Measurements from ENCODE around the gene USE1. TPM values are rescaled to one million over a fixed set of nuclear protein-coding genes. Genes with fewer than 3 reads are reported as not detected.

Gene USE1
- total RNA-seq, 1 donor from 2014 or later, result 12.9 TPM

DNA sequence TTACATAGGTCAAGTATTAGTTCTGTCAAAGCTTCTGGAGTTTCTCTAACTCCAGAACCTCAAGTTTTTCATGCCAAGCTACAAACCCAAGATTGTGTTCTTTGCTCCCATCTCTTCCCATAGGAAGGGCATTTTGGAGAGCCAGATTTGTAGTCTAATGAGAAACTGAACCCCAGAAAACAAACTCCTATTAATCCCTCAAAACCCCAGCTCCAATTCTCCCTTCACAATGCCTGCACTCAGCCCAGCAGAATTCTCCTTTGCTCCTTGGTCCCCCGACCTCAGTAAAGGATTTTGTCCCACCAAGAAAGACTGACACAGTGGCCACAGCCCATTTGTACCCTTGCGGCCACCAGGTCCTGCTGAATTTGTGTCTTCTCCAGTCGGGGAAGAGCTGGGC is 41.0 kb downstream of the USE1 start:
- DNase-seq (ENCODE audit: low read depth in 2 of 2), result no peak

DNA sequence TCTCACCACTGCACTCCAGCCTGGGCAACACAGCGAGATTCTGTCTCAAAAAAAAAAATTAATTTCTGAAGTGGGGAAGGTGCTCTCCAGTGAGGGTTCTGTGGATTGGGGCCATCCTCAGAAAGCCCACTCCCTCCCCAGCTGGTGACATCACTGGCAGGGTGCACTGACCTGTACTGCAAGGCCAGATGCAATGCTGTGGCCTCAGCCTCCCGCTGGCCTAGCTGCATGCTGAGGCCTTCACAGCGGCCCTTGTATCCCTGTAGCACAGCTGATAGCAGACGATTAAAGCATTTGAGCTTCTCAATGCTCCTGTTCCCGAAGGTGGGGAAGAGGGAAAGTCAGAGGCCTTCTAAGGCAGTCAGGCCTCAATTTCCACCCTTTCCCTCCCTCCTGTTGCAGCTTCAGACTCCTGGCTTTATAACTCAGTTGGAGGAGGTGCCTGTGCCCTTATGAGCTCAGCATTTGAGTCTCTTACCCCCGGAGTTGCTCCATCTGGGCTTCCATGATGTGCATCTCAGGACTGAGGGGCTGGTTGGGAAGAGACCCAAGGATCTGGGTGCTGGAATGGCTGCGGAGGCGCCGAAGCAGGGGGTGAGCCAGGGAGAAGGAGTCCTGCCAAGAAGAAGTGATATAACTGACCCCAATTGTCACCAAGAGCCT is 44.1 kb downstream of the USE1 start:
- DNase-seq (ENCODE audit: low read depth in 2 of 2), result no peak

DNA sequence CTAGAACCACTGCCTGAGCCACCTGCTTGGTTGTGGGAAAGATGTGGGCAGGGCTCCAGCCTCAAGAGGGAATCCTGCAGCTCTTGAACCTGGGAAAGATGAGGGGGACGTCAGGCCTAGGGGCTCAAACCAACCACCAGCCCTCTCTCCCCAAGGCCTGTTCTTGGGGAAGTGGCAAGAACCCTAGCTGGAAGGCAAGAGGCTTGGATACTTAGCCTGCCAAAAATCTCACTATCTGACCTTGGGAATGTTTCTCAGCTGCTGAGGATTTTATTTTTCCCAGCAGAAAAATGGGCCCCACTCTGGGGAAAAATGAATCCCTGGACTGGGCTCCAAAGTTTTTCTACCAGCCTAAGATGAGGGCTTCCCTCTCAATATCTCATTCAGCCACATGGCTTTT is 44.8 kb downstream of the USE1 start:
- no peak for DNase-seq (ENCODE audit: low read depth in 2 of 2)

DNA sequence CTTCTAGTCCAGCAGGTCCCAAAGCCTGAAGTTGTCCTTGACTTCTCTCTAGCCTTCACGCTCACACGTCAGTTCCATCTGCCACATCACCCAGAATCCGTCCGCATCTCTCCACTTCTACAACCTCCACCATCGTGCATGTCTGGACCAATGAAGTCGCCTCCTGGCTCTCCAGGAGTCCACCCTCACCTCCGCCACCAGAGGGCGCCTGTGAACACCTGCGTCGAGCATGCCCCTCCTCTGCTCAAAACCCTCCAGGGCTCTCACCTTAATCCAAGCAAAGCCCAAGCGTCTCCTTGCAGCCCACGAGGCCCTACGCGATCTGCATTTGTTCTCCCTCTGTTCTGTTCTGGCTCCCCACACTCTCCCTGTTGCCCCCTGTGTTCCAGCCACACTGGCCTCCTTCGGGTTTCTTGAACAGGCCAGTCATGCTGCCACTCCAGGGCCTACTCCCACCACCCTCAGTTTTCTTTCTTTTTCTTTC is 45.7 kb downstream of the USE1 start:
- DNase-seq (ENCODE audit: low read depth in 2 of 2), result peak; percentile 82 to 88

DNA sequence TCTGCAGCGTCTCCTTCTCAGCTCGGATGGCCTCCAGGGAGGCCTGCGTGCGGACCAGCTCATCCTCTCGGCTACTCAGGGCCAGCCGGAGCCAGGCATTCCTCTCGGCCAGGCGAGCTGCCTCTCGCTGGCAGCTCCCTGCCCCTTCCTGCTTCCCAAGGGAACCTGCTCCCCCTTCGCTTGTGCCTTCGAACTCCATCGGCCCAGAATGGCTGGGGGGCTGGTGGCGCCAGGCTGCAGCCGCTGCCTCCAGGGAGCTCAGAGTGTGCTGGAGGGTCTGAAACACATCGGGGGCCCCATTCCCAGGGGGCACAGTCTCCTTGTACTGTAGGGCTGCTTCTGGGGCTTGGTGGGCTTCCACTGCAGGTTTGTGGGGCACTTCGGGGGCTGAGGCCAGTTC is 47.4 kb downstream of the USE1 start:
- DNase-seq (ENCODE audit: low read depth in 2 of 2), result no peak

DNA sequence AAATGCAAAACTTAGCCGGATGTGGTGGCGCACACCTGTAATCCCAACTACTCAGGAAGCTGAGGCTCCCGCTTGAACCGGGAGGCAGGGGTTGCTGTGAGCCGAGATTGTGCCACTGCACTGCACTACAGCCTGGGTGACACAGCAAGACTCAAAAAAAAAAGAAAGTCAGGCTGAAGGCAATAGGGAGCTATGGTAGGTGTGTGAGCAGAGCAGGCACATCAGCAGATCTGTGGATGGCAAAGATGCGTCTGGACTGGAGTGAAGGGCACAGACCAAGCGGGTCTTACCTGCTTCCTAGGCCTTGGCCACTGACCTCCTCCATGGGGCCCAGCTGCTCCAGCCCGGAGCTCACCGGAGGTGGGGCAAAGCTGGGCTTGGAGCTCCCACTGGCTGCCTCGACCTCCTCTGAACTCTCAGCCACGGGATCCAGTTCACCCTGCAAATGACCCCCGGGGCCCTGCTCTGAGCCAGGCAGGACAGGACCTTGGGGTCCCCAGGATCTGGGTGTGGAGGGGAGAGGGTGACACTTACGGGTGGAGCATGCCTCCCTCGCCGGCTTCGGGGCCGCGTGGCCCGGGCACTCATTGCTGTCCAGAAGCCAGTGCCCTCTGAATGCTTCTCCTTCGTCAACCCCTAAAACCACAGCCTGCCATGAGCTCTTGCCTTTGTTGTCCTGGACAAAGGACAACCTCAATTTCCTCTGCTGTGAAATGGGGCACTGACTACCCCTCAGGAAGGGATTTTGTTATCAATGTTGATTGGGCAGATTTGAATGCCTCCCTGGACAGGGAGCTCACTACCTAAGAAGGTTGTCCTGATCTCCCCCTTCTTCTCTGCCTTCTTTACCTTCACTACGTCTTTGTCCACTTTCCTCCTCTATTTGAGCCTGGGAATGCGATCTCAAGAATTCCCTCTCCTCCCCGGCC is 48.8 kb downstream of the USE1 start:
- peak in 1 of 2 donors; percentile 22 for DNase-seq (ENCODE audit: low read depth in 2 of 2)

DNA sequence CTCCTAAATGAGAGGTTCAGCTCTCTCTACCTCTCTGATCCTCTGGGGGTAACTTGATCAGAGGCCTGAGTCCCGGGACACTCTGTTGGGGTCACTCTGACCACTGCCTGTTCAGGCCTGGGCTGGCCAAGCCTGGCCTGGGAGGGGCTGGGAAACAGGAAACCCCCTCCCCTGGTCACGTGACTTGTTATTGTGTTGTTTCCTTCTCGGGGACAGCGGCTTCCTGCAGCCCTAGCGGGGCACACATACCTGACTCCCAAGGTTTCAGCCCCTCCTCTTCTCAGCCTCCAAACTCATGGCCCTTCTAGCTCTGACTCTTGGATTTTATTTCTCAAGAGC is 49.5 kb downstream of the USE1 start, which contains the start of gene USHBP1:
USHBP1 (minus strand) TSS at position 105 of the 339 bp plus-strand sequence. CDS start 446 bp downstream, outside the sequence.
- DNase-seq (ENCODE audit: low read depth in 2 of 2), result peak; percentile 73 to 94

DNA sequence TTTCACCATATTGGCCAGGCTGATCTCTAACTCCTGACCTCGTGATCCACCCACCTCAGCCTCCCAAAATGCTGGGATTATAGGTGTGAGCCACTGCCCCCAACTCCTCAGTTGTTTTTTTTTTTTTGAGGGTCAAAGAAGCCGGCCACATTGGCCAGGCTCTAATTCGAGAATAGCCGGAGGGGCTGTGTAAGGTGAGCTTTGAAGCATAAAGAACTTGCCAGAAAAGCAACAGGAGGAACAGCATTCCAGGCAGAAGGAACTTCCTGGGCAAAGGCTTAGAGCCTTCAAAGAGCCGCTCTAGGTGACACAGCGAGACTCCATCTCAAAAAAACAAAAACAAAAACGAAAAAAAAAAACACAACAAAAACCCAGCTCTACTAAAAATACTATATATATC is 50.9 kb downstream of the USE1 start:
- no peak for DNase-seq (ENCODE audit: low read depth in 2 of 2)

DNA sequence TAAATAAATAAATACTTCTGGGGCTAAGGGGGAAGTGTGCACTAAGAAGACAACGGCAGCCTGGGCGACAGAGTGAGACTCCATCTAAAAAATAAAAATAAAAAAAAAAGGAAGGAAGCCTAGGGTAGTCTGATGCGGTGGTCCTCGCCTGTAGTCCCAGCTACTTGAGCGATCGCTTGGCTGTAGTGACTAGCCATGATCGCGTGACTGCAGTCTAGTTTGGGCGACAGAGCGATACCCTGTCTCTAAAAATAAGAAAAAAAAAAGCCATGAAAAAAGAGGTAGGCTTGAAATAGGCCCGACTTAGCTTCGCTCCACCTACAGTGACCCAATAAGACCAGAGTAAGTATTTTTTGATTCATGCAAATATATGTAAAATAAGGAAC is 51.4 kb downstream of the USE1 start:
- no peak for DNase-seq (ENCODE audit: low read depth in 2 of 2)

DNA sequence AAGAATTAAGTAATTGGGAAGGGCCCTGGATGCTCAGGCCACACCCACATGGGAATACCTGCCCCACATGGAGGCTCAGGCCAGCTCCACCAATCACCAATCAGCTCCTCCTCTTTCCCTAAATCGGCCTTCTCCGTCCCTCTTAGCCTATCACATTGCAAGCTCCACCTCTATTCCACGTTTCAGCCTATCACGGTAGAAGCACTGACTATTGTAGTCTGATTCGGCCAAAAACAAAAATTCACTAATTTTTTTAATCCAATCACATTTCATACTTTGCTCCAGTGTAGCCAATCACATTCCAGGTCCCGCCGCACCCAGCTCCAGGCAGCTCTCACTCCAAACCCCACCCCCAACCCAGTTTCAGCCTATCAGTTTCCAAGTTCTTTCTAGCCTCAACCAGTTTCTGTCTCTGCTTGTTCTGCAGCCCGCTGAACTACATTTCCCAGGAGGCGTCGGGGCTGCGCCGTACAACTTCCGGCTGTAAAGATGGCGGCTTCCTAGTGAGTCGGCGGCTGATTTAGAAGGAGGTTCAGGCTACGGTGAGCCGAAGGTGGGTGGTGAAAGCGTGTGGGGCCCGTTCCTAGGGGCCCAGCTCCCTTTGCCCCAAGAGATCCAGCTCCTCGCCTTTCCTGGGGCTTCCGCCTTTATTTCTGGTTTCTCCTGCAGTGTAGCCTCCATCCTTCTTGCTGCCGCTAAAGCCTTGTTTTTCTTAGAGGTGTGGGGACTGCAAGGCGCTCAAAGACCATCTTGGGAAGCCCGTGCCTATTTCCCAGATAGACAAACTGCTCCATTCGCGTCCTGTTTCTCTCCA is 52.0 kb downstream of the USE1 start, which contains the start of gene BABAM1:
BABAM1 (plus strand) TSS at position 469 of the 814 bp plus-strand sequence. CDS start 1,364 bp downstream, outside the sequence.
- peak; percentile 99 for DNase-seq (ENCODE audit: low read depth in 2 of 2)

DNA sequence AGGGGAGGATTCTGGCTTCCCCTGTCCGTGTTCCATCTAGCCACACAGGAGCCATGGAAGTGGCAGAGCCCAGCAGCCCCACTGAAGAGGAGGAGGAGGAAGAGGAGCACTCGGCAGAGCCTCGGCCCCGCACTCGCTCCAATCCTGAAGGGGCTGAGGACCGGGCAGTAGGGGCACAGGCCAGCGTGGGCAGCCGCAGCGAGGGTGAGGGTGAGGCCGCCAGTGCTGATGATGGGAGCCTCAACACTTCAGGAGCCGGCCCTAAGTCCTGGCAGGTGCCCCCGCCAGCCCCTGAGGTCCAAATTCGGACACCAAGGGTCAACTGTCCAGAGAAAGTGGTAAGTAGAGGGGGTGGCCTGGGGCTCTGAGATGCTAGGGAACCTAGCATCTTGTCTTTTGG is 53.6 kb downstream of the USE1 start:
- no peak for DNase-seq (ENCODE audit: low read depth in 2 of 2)

Other genes starting within 250 kb of the USE1 start
- gene CPAMD8, start 188.5 kb upstream of the USE1 start, total RNA-seq, result 2.0 and 5.2 TPM in 2 replicates
- gene HAUS8, start 139.9 kb upstream of the USE1 start, total RNA-seq, result 2.4 and 2.8 TPM in 2 replicates
- gene MYO9B, start 139.6 kb upstream of the USE1 start, total RNA-seq, result 24.0 and 36.5 TPM in 2 replicates
- 2.6 and 4.0 TPM in 2 replicates for gene OCEL1, start 10.9 kb downstream of the USE1 start, total RNA-seq
- 22.9 and 38.5 TPM in 2 replicates for gene NR2F6, start 30.6 kb downstream of the USE1 start, total RNA-seq
- 21.6 and 33.5 TPM in 2 replicates for gene USHBP1, start 49.4 kb downstream of the USE1 start, total RNA-seq
- 61.3 and 73.2 TPM in 2 replicates for gene BABAM1, start 52.1 kb downstream of the USE1 start, total RNA-seq
- 0.20 and 0.44 TPM in 2 replicates for gene ANKLE1, start 66.5 kb downstream of the USE1 start, total RNA-seq
- 5.2 and 5.6 TPM in 2 replicates for gene ABHD8, start 88.1 kb downstream of the USE1 start, total RNA-seq
- 29.6 and 56.9 TPM in 2 replicates for gene MRPL34, start 90.5 kb downstream of the USE1 start, total RNA-seq
- 16.6 and 20.0 TPM in 2 replicates for gene DDA1, start 94.2 kb downstream of the USE1 start, total RNA-seq
- 1.5 and 3.0 TPM in 2 replicates for gene ANO8, start 119.5 kb downstream of the USE1 start, total RNA-seq
- 5.0 and 6.3 TPM in 2 replicates for gene GTPBP3, start 122.2 kb downstream of the USE1 start, total RNA-seq
- gene PLVAP, start 162.0 kb downstream of the USE1 start, total RNA-seq, result 0.99 and 5.2 TPM in 2 replicates
- gene CCDC194, start 178.8 kb downstream of the USE1 start, total RNA-seq, result not detected in 2 replicates
- 3.6 and 10.5 TPM in 2 replicates for gene BST2, start 190.3 kb downstream of the USE1 start, total RNA-seq
- 32.3 and 33.9 TPM in 2 replicates for gene MVB12A, start 204.7 kb downstream of the USE1 start, total RNA-seq
- not detected in 2 replicates for gene TMEM221, start 233.3 kb downstream of the USE1 start, total RNA-seq
- gene NXNL1, start 245.6 kb downstream of the USE1 start, total RNA-seq, result not detected in 2 replicates

Measured in lung microvascular endothelial cell (primary cell).